HepG2 (cell line): ENCODE results near the gene WDR47. TPM values are rescaled to one million over a fixed set of nuclear protein-coding genes. Genes with fewer than 3 reads are reported as not detected.
A peak's percentile ranks its signal among the peaks of the same experiment; 100 is the strongest.

Source experiments
- ADNP ChIP-seq: sonication (generic); formaldehyde crosslinking; IDR thresholded peaks from 2 replicates; pipeline ENCODE4 v1.4.0; 2020; ENCODE audit warnings: missing genetic modification reagents
- AKAP8 ChIP-seq: sonication (generic); formaldehyde crosslinking; IDR thresholded peaks from 2 replicates; pipeline ENCODE4 v1.5.1; 2020; ENCODE audit warnings: mild to moderate bottlenecking, missing genetic modification reagents
- CCDC6 ChIP-seq: sonication (generic); formaldehyde crosslinking; IDR thresholded peaks from 2 replicates; pipeline ENCODE4 v1.8.1; 2022; ENCODE audit warnings: mild to moderate bottlenecking, missing genetic modification reagents, moderate library complexity
- FOSL1 ChIP-seq: sonication (generic); formaldehyde crosslinking; IDR thresholded peaks from 2 replicates; pipeline ENCODE4 v1.9.0; 2021; ENCODE audit warnings: missing genetic modification reagents, borderline replicate concordance
- MXI1 ChIP-seq: IDR thresholded peaks from 3 replicates; pipeline ENCODE4 v1.6.1; 2012; ENCODE audit warnings: low read depth, low read length, inconsistent platforms, borderline replicate concordance
- NFE2L2 ChIP-seq: fragments of 150-350 bp; IDR thresholded peaks from 2 replicates; pipeline ENCODE4 v1.6.1; 2014; ENCODE audit warnings: low read length
- REXO4 ChIP-seq: sonication (generic); formaldehyde crosslinking; IDR thresholded peaks from 2 replicates; pipeline ENCODE4 v1.8.0; 2022; ENCODE audit warnings: missing genetic modification reagents, mild to moderate bottlenecking, borderline replicate concordance
- RNF219 ChIP-seq: sonication (generic); formaldehyde crosslinking; IDR thresholded peaks from 2 replicates; pipeline ENCODE4 v1.5.0; 2020; ENCODE audit warnings: mild to moderate bottlenecking, missing genetic modification reagents
- SIX1 ChIP-seq: sonication (generic); formaldehyde crosslinking; IDR thresholded peaks from 2 replicates; pipeline ENCODE4 v1.4.0; 2020; ENCODE audit warnings: missing genetic modification reagents, borderline replicate concordance
- SMC3 ChIP-seq: IDR thresholded peaks from 2 replicates; pipeline ENCODE4 v1.6.1; 2011; ENCODE audit warnings: low read length, improper control_type of control experiment
- SPEN ChIP-seq: sonication (generic); formaldehyde crosslinking; IDR thresholded peaks from 2 replicates; pipeline ENCODE4 v1.5.1; 2020; ENCODE audit warnings: low read depth, mild to moderate bottlenecking, missing genetic modification reagents
- SUZ12 ChIP-seq: fragments of 150-350 bp; IDR thresholded peaks from 2 replicates; pipeline ENCODE4 v1.6.1; 2014; ENCODE audit warnings: low read depth, low read length
- TAF1 ChIP-seq: sonication (generic); formaldehyde crosslinking; IDR thresholded peaks from 2 replicates; pipeline ENCODE4 v1.4.0; 2020; ENCODE audit warnings: missing genetic modification reagents
- ZFX ChIP-seq: sonication (generic); formaldehyde crosslinking; IDR thresholded peaks from 2 replicates; pipeline ENCODE4 v1.4.0; 2020; ENCODE audit warnings: mild to moderate bottlenecking, low read depth, missing genetic modification reagents, moderate library complexity
- ZFYVE20 ChIP-seq: sonication (generic); formaldehyde crosslinking; IDR thresholded peaks from 2 replicates; pipeline ENCODE4 v1.8.0; 2023; ENCODE audit warnings: low read depth, mild to moderate bottlenecking, moderate library complexity, missing genetic modification reagents, borderline replicate concordance
- ZMYM2 ChIP-seq: sonication (generic); formaldehyde crosslinking; IDR thresholded peaks from 2 replicates; pipeline ENCODE4 v1.8.0; 2022; ENCODE audit warnings: mild to moderate bottlenecking, missing genetic modification reagents
- ZNF207 ChIP-seq: fragments of 450-650 bp; IDR thresholded peaks from 2 replicates; pipeline ENCODE4 v1.6.1; 2016; ENCODE audit warnings: antibody characterized with exemption, borderline replicate concordance
- ZNF235 ChIP-seq: sonication (generic); formaldehyde crosslinking; IDR thresholded peaks from 2 replicates; pipeline ENCODE4 v1.8.1; 2023; ENCODE audit warnings: mild to moderate bottlenecking, missing genetic modification reagents, borderline replicate concordance
- ZNF256 ChIP-seq: sonication (generic); formaldehyde crosslinking; conservative IDR thresholded peaks from 2 replicates; pipeline ENCODE4 v1.4.0; 2020; ENCODE audit warnings: missing genetic modification reagents
- ZNF263 ChIP-seq: sonication (generic); formaldehyde crosslinking; IDR thresholded peaks from 2 replicates; pipeline ENCODE4 v1.4.0; 2020; ENCODE audit warnings: missing genetic modification reagents
- ZNF333 ChIP-seq: sonication (generic); formaldehyde crosslinking; IDR thresholded peaks from 2 replicates; pipeline ENCODE4 v1.4.0; 2020; ENCODE audit warnings: mild to moderate bottlenecking, missing genetic modification reagents, borderline replicate concordance
- ZNF33A ChIP-seq: sonication (generic); formaldehyde crosslinking; IDR thresholded peaks from 2 replicates; pipeline ENCODE4 v1.5.1; 2020; ENCODE audit warnings: missing genetic modification reagents, mild to moderate bottlenecking, moderate library complexity, borderline replicate concordance
- ZNF530 ChIP-seq: sonication (generic); formaldehyde crosslinking; IDR thresholded peaks from 2 replicates; pipeline ENCODE4 v1.5.0; 2020; ENCODE audit warnings: low read depth, mild to moderate bottlenecking, missing genetic modification reagents
- ZNF772 ChIP-seq: sonication (generic); formaldehyde crosslinking; IDR thresholded peaks from 2 replicates; pipeline ENCODE4 v1.5.0; 2020; ENCODE audit warnings: mild to moderate bottlenecking, missing genetic modification reagents
- ZNF788 ChIP-seq: sonication (generic); formaldehyde crosslinking; IDR thresholded peaks from 2 replicates; pipeline ENCODE4 v1.5.0; 2020; ENCODE audit warnings: mild to moderate bottlenecking, missing genetic modification reagents, borderline replicate concordance
- ZNF816 ChIP-seq: sonication (generic); formaldehyde crosslinking; IDR thresholded peaks from 2 replicates; pipeline ENCODE4 v1.8.0; 2022; ENCODE audit warnings: missing genetic modification reagents, mild to moderate bottlenecking, borderline replicate concordance
- polyA plus RNA-seq, 8 experiments: library from polyadenylated mRNA; depleted of rRNA in 3 of 8; stranded (reverse) in 7 of 8; unstranded in 1 of 8; fragments of >200 nt; fragmentation: Illumina TruSeq in 4 of 8; extraction: Trizol in 4 of 8; gene quantifications; 2 replicates each; pipeline versions ENCODE4 v1.2.1 to v1.2.3, GENCODE V29; 2011 to 2016; ENCODE audit warnings: low read depth in 4 of 8, missing spikeins in 1 of 8, mixed read lengths in 1 of 8; ENCODE audit not compliant: insufficient read depth in 1 of 8
- total RNA-seq, 5 experiments: library from RNA; depleted of rRNA; stranded (reverse); fragments of >200 nt; fragmentation: Illumina TruSeq; extraction: Trizol; gene quantifications; 2 replicates each; pipeline ENCODE4 v1.2.3, GENCODE V29; 2016; ENCODE audit warnings: low read depth in 1 of 5
- TF ChIP-seq, protein P1 (sequence below): sonication (generic); formaldehyde crosslinking; IDR thresholded peaks from 2 replicates; pipeline ENCODE4 v1.8.0; 2022; ENCODE audit warnings: mild to moderate bottlenecking, missing genetic modification reagents, moderate library complexity

Gene WDR47
- total and polyA plus RNA-seq, 2 of the 13 experiments (the other 11 are each of a cell fraction or from before 2014, with no cell fraction given) = 4.3 to 5.9 TPM

DNA sequence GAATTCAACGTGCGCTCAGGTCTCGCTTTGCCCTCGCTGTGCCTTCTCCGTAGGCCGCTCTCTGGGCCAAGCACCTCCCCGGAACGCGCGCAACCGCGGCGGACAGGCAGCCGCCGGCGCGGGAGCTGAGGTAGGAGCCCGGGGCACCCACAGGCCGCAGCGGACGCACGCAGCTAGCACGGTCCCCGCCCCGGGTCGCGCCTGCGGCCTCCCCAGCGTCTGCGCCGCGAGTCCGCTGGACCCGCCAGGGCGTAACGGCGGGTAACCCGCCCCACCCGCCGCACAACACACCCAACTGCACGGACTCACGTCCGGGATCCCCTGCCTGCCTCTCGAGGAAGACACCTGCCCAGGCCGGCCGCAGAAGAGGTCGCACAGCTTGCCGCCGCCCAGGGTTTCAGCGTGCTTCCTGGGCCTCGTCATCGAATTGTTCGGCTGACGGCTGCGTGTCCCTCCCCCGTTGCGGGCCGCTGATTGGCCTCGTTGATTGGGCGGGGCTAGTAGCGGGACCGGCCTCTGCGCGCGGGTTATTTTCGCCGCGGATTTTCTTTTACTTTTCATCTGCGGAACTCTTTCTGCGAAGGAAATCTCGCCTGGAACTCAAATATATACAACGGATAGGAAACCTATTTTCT lies 78.7 kb downstream of the WDR47 start, which contains the start of gene CLCC1 (continued):
- TF ChIP-seq ZNF788 (CRISPR knock-in tag) = peak; percentile 14; the same call in 1 of the 2 replicates
- TF ChIP-seq SMC3 = no peak
- no peak for TF ChIP-seq ZNF207
- peak; percentile 80; the same call in 1 of the 3 replicates for TF ChIP-seq MXI1
- no peak for TF ChIP-seq SIX1 (CRISPR knock-in tag)
- no peak for TF ChIP-seq SUZ12
- peak; percentile 80 for TF ChIP-seq TAF1 (CRISPR knock-in tag)
- TF ChIP-seq ZNF263 (CRISPR knock-in tag) = no peak; the same call in 1 of the 2 replicates
- TF ChIP-seq ZFX (CRISPR knock-in tag) = peak; percentile 99
- TF ChIP-seq ZNF772 (CRISPR knock-in tag) = no peak
- no peak for TF ChIP-seq ZNF333 (CRISPR knock-in tag)
- no peak for TF ChIP-seq FOSL1
- no peak for TF ChIP-seq RNF219 (CRISPR knock-in tag)
- no peak for TF ChIP-seq ZMYM2
- TF ChIP-seq ZNF33A (CRISPR knock-in tag) = no peak
- TF ChIP-seq NFE2L2 = no peak
- TF ChIP-seq ZNF816 = peak; percentile 96; the same call in 1 of the 2 replicates
- TF ChIP-seq REXO4 (CRISPR knock-in tag) = no peak
- TF ChIP-seq CCDC6 (CRISPR knock-in tag) = peak; percentile 97
- TF ChIP-seq ZNF235 = no peak; the same call in 1 of the 2 replicates
- peak; percentile 40; the same call in 1 of the 2 replicates for TF ChIP-seq ZNF530
- TF ChIP-seq ZNF256 (CRISPR knock-in tag) = no peak
- peak; percentile 66; the same call in 1 of the 2 replicates for TF ChIP-seq SPEN (CRISPR knock-in tag)
- TF ChIP-seq AKAP8 = peak; percentile 58
- TF ChIP-seq, protein P1, sequence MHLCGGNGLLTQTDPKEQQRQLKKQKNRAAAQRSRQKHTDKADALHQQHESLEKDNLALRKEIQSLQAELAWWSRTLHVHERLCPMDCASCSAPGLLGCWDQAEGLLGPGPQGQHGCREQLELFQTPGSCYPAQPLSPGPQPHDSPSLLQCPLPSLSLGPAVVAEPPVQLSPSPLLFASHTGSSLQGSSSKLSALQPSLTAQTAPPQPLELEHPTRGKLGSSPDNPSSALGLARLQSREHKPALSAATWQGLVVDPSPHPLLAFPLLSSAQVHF (CRISPR knock-in tag) = 0 out of 2 replicates have a peak, but pooled peaks have one; percentile 66
- TF ChIP-seq ADNP (CRISPR knock-in tag) = no peak
- TF ChIP-seq ZFYVE20 (CRISPR knock-in tag) = no peak
